Tongue (tissue), 2 donors: ENCODE data around the gene SLC11A2. TPM values are rescaled to one million over a fixed set of nuclear protein-coding genes. Genes with fewer than 3 reads are reported as not detected.
"Not testable (repeated sequence)": the region's sequence is repeated elsewhere in the genome, so short reads cannot be mapped to it uniquely, and the experiment has no call there.

Experiments used
- DNase-seq: peaks from one replicate; pipeline ENCODE4 v3.0.0-alpha.2; 2015
- total RNA-seq: library from RNA; depleted of rRNA; stranded (reverse); fragments of >200 nt; gene quantifications from one replicate; pipeline ENCODE4 v1.2.3, GENCODE V29; 2014

Gene SLC11A2
- total RNA-seq, 1 donor from 2014 or later: 54.9 TPM

GRCh38 chr12:51025338-51025835 is 797 bp downstream of the SLC11A2 start:
- peak; percentile 63 for DNase-seq

- DNase-seq: no peak
Observed at GRCh38 chr12:51023625-51024382, 2.4 kb downstream of the SLC11A2 start.

DNA sequence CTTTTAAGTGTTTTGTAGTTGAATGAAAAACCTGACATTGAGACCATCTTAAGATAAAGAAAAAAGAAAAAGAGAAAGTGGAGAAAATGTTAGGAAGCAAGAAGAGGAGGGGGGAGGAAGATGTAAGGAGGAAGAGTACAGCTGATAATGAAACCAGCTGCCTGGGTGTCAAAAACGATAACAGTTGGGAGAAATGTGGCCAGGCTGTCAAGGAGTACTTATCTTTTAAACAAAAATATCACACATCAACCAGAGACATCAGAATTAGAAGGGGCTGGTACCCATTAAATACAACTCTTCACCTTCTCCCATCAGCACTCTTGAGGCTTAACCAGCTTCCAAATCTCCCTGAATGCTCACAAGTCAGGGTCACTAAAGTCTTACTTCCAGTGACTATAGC is 4.5 kb downstream of the SLC11A2 start:
- no peak for DNase-seq

DNA sequence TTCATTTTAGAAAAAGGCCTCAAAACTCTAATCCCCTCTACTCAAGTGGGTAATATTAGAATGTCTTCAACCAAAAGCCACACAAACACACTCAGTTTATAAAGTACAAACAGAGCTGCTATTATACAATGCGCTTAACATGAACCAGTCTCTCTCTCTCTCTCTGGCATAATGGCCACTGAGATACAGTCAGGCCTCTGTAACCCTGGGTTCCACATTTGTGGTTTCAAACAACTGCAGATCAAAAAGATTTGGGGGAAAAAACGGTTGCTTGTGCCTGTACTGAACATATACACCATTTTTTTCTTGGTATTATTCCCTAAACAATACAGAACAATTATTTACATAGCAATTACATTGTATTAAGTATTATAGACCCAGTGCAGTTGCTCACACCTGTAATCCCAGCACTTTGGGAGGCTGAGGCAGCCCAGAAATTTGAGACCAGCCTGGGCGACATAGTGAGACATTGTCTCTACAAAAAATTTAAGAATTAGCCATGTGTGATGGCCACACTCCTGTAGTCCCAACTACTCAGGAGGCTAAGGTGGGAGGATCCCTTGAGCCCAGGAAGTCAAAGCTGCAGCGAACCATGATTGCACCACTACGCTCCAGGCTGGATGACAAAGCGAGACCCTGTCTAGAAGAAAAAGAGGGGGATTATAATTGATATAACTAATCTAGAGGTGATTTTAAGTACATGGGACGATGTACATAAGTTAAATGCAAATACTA is 5.6 kb downstream of the SLC11A2 start:
- DNase-seq: peak; percentile 19

DNA sequence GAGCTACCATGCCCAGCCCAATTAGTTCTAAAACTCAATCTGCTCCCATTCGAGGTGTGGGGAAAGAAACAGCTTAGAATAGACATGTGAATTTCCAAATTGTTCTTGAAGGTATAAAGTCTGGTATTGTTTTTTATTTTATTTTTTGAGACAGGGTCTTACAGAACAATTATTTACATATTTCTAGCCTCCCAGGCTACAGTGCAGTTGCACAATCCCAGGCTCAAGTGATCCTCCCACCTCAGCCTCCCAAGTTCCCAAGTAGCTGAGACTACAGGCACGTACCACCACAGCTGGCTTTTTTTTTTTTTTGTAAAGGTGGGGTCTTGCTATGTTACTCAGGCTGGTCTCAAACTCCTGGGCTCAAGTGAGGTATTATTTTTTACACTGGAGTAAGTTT is 6.3 kb downstream of the SLC11A2 start:
- DNase-seq: no peak

GRCh38 chr12:51018956-51019355 is 7.2 kb downstream of the SLC11A2 start:
- no peak for DNase-seq

- no peak for DNase-seq
Observed at GRCh38 chr12:51017452-51017851, 8.7 kb downstream of the SLC11A2 start.

GRCh38 chr12:51014467-51014866 is 11.7 kb downstream of the SLC11A2 start:
- not testable (repeated sequence) for DNase-seq

DNA sequence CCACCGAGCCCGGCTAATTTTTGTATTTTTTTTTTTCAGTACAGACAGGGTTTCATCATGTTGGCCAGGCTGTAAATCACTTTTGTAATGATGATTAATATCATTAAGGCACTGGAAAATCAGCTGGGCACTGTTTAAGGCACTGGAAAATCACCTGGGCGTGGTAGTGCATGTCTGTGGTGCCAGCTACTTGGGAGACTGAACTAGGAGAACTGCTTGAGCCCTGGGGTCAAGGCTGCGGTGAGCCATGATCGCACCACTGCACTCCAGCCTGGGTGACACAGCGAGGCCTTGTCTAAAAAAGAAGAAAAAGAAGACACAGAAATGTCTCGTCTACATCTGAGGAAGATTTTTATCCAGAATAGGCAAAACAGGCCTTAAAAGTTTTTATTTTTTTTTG is 12.7 kb downstream of the SLC11A2 start:
- no peak for DNase-seq

GRCh38 chr12:51012570-51013236 is 13.5 kb downstream of the SLC11A2 start:
- peak; percentile 37 for DNase-seq

DNA sequence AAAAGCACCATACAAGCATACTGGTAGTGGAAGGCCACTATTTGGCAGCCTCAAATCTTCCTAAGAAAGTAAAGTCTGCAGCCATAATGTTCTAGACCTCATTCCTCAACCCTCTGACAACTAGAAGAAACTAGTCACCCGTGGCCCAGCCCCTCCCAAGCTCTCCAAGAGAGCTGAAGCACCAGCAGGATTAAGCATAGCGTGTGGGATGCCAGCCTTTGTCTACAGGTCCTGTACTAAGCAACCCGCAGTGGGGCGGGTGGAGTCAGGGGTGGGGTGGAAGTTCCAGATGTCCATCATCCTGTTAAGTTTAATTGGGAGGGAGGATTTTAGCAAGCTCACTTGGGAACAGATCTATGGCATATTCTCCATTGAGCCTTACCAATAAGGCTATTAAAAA is 14.2 kb downstream of the SLC11A2 start:
- DNase-seq: peak; percentile 20

DNA sequence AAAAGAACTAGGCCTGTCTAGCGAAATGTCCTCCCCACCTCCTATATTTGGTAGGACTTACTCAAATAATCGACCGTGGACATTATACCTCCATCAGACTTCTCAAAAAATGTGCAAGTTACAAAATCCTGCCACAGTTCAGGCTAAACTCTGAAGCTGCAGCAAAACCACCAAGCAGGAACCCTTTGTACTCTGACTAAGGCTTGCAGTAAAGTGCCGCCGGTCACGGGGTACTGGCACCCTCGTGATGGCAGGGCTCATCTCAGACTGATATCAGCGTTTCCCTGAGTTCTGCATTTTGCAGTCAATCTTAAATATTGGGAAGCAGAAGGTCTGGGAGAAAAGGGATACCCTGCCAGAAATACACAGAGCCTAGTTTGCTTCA is 17.1 kb downstream of the SLC11A2 start:
- no peak for DNase-seq

GRCh38 chr12:51008329-51009055 is 17.7 kb downstream of the SLC11A2 start:
- no peak for DNase-seq

DNA sequence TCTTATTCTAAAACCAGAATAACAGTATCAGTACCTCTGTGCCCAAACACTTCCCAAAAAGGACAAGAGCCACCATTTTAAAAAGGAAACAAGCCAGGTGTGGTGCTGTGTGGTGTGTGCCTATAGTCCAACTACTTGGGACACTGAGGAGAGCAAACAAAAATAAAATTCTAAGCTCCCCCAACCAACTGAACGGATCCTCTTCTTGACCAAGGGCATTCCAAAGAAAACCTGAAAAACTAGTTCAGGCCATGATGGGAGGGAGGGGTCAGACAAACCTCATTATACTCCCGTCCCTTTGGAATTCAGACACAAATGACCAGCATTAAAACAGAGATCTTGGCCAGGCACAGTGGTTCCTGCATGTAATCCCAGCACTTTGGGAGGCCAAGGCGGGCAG is 20.5 kb downstream of the SLC11A2 start:
- DNase-seq: no peak

- no peak for DNase-seq
Observed at GRCh38 chr12:51005030-51005429, 21.2 kb downstream of the SLC11A2 start.

DNA sequence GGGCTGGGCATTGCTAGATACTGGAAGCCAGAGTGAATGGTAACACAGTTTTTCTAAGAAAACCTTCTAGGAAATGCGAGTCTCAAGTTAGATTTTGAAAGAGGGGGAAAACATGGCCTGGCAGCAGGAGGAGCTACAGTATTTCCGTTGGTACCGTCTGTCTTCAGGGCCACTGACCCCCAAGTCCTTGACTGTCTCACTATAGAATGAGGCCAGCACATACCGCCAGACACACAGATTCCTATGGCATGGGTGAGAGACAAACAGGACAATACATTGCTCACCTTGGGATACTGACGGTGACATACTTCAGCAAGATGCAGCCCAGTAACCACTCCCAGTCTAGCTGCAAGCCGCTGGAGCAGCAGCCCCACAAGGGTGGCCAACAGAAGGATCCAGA is 21.7 kb downstream of the SLC11A2 start:
- DNase-seq: no peak

DNA sequence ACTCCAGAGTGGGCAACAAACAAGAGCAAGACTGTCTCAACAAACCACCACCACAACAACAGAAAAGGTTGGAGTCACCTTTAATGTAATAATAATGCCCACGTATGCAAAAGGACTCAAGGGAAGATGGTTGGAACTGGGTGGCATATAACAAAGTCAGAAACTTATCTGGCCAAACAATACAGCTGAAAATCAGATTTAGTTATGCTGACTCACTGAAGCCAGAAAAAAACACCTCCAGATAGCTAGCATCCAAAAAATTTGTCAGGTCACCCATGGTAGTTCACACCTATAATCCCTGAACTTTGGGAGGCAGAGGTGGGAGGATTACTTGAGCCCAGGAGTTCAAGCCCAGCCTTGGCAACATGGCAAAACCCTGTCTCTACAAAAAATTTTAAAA is 24.4 kb downstream of the SLC11A2 start:
- no peak for DNase-seq

DNA sequence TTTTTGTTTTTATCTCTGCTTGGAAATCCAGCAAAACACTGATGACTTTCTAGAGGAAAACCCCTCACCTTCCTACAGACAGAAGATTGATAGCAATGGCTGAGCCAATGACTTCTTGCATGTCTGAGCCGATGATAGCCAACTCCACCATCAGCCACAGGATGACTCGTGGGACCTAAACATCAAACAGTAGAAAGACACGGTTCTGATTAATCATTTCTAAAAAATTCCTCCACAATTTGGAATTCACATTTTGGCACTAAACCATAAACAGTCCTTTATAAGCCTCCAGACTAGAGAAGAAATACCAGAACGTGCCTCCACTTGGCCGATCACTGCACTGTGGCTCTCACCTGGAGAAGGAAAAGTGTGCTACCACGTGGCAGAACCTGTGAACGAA is 25.9 kb downstream of the SLC11A2 start:
- DNase-seq: no peak

GRCh38 chr12:50999093-50999492 is 27.1 kb downstream of the SLC11A2 start:
- no peak for DNase-seq

GRCh38 chr12:50992819-50993218 is 33.4 kb downstream of the SLC11A2 start:
- DNase-seq: peak; percentile 64

- DNase-seq: no peak
Observed at GRCh38 chr12:50991291-50991690, 34.9 kb downstream of the SLC11A2 start.

GRCh38 chr12:50990791-50991190 is 35.4 kb downstream of the SLC11A2 start:
- no peak for DNase-seq
